Activated naive CD8-positive, alpha-beta T cell treated with anti-CD3 and anti-CD28 coated beads for 36 hours (primary cell): ENCODE results near the gene UCP1. TPM values are rescaled to one million over a fixed set of nuclear protein-coding genes. Genes with fewer than 3 reads are reported as not detected.
A peak's percentile ranks its signal among the peaks of the same experiment; 100 is the strongest.
"Not testable (repeated sequence)": the region's sequence is repeated elsewhere in the genome, so short reads cannot be mapped to it uniquely, and the experiment has no call there.

ENCODE experiments used
- DNase-seq: peaks from one replicate; pipeline ENCODE4 v3.0.0; 2021
- H3K27ac Mint-ChIP-seq: one replicate; pipeline ENCODE4 v1.8.0; 2022; ENCODE audit warnings: mild to moderate bottlenecking, moderate library complexity, mixed read lengths
- H3K27me3 Mint-ChIP-seq: one replicate; pipeline ENCODE4 v1.8.0; 2022; ENCODE audit warnings: mild to moderate bottlenecking, mixed read lengths
- H3K36me3 Mint-ChIP-seq: one replicate; pipeline ENCODE4 v1.8.0; 2021; ENCODE audit warnings: mild to moderate bottlenecking, mixed read lengths
- H3K4me1 Mint-ChIP-seq: one replicate; pipeline ENCODE4 v1.8.0; 2021; ENCODE audit warnings: mixed read lengths
- H3K4me3 Mint-ChIP-seq: one replicate; pipeline ENCODE4 v1.8.0; 2022; ENCODE audit warnings: mild to moderate bottlenecking, moderate library complexity, mixed read lengths
- H3K9me3 Mint-ChIP-seq: one replicate; pipeline ENCODE4 v1.8.0; 2022; ENCODE audit warnings: mixed read lengths
- total RNA-seq, 2 experiments: library from RNA; stranded (reverse); gene quantifications; one replicate each; pipeline ENCODE4 v1.2.3, GENCODE V29; 2021

The UCP1 gene
- total RNA-seq, 2 experiments from 2014 or later = not detected

- no peaks in the 10 kb centered on the region for H3K9me3 Mint-ChIP-seq
- H3K36me3 Mint-ChIP-seq = no peaks in the 10 kb centered on the region
- no peaks in the 10 kb centered on the region for H3K4me1 Mint-ChIP-seq
- DNase-seq = no peak
- H3K27ac Mint-ChIP-seq = no peak overlapping the region
- H3K27me3 Mint-ChIP-seq = peaks cover 54% of the 10 kb centered on the region
- no peak overlapping the region for H3K4me3 Mint-ChIP-seq
Measured at GRCh38 chr4:140579278-140579677, 10.5 kb upstream of the UCP1 start.

- Mint-ChIP-seq H3K36me3 (peaks cover 10% of the 10 kb centered on the region), H3K27ac (no peak overlapping the region), H3K27me3 (peaks cover 75% of the 10 kb centered on the region), H3K4me3 (no peak overlapping the region), H3K9me3 (peaks cover 15% of the 10 kb centered on the region), H3K4me1 (no peaks in the 10 kb centered on the region)
- DNase-seq = no peak
Measured at GRCh38 chr4:140575489-140575888, 6.7 kb upstream of the UCP1 start.

- Mint-ChIP-seq H3K27ac (no peak overlapping the region), H3K4me3 (no peak overlapping the region), H3K4me1 (peaks cover 15% of the 10 kb centered on the region), H3K36me3 (peaks cover 11% of the 10 kb centered on the region), H3K9me3 (peaks cover 16% of the 10 kb centered on the region), H3K27me3 (peaks cover 76% of the 10 kb centered on the region)
- DNase-seq = no peak
Measured at GRCh38 chr4:140571620-140572019, 2.9 kb upstream of the UCP1 start.

- no peak for DNase-seq
- Mint-ChIP-seq H3K36me3 (peaks cover 11% of the 10 kb centered on the region), H3K4me3 (peak overlapping the region; percentile 71), H3K4me1 (peaks cover 15% of the 10 kb centered on the region), H3K9me3 (peaks cover 16% of the 10 kb centered on the region), H3K27ac (no peak overlapping the region), H3K27me3 (peaks cover 68% of the 10 kb centered on the region)
Measured at GRCh38 chr4:140569307-140569638, 512 bp upstream of the UCP1 start.

GRCh38 chr4:140559696-140560095, 9.1 kb downstream of the UCP1 start:
- Mint-ChIP-seq H3K9me3 (no peaks in the 10 kb centered on the region), H3K27ac (no peak overlapping the region), H3K4me3 (no peak overlapping the region), H3K27me3 (peaks cover 33% of the 10 kb centered on the region), H3K36me3 (peaks cover 2% of the 10 kb centered on the region), H3K4me1 (peaks cover 20% of the 10 kb centered on the region)
- DNase-seq = no peak

- no peak overlapping the region for H3K4me3 Mint-ChIP-seq
- H3K9me3 Mint-ChIP-seq = no peaks in the 10 kb centered on the region
- H3K36me3 Mint-ChIP-seq = peaks cover 4% of the 10 kb centered on the region
- peaks cover 20% of the 10 kb centered on the region for H3K4me1 Mint-ChIP-seq
- DNase-seq = no peak
- H3K27ac Mint-ChIP-seq = no peak overlapping the region
- peaks cover 33% of the 10 kb centered on the region for H3K27me3 Mint-ChIP-seq
Measured at GRCh38 chr4:140557831-140558435, 10.8 kb downstream of the UCP1 start.

GRCh38 chr4:140556372-140557085, 12.2 kb downstream of the UCP1 start:
- H3K4me3 Mint-ChIP-seq = no peak overlapping the region
- H3K36me3 Mint-ChIP-seq = peaks cover 11% of the 10 kb centered on the region
- no peak overlapping the region for H3K27ac Mint-ChIP-seq
- H3K9me3 Mint-ChIP-seq = no peaks in the 10 kb centered on the region
- peaks cover 26% of the 10 kb centered on the region for H3K27me3 Mint-ChIP-seq
- peak; percentile 48 for DNase-seq
- H3K4me1 Mint-ChIP-seq = peaks cover 20% of the 10 kb centered on the region

- DNase-seq = no peak
- Mint-ChIP-seq H3K36me3 (peaks cover 7% of the 10 kb centered on the region), H3K4me3 (no peak overlapping the region), H3K9me3 (no peaks in the 10 kb centered on the region), H3K4me1 (no peaks in the 10 kb centered on the region), H3K27me3 (no peaks in the 10 kb centered on the region), H3K27ac (no peak overlapping the region)
Measured at GRCh38 chr4:140533951-140534480, 34.7 kb downstream of the UCP1 start.

- no peak for DNase-seq
- no peaks in the 10 kb centered on the region for H3K27me3 Mint-ChIP-seq
- peaks cover 18% of the 10 kb centered on the region for H3K36me3 Mint-ChIP-seq
- H3K27ac Mint-ChIP-seq = no peak overlapping the region
- H3K4me3 Mint-ChIP-seq = no peak overlapping the region
- no peaks in the 10 kb centered on the region for H3K9me3 Mint-ChIP-seq
- H3K4me1 Mint-ChIP-seq = peaks cover 9% of the 10 kb centered on the region
Measured at GRCh38 chr4:140529434-140529833, 39.3 kb downstream of the UCP1 start.

GRCh38 chr4:140523857-140524742, 44.7 kb downstream of the UCP1 start, which contains the start of gene ELMOD2:
Gene ELMOD2, plus strand, starts transcription at chr4:140524168. Its CDS starts 1,261 bp downstream, at chr4:140525429.
- peaks cover 14% of the 10 kb centered on the region for H3K36me3 Mint-ChIP-seq
- H3K4me3 Mint-ChIP-seq = peak within 1 kb of the TSS; percentile 89
- peak; percentile 99 for DNase-seq
- no peaks in the 10 kb centered on the region for H3K27me3 Mint-ChIP-seq
- no peaks in the 10 kb centered on the region for H3K9me3 Mint-ChIP-seq
- H3K27ac Mint-ChIP-seq = peak within 1 kb of the TSS; percentile 74
- peaks cover 16% of the 10 kb centered on the region for H3K4me1 Mint-ChIP-seq

GRCh38 chr4:140523370-140523856, 45.3 kb downstream of the UCP1 start:
- Mint-ChIP-seq H3K36me3 (peaks cover 14% of the 10 kb centered on the region), H3K27ac (peak overlapping the region; percentile 74), H3K4me3 (peak overlapping the region; percentile 89), H3K27me3 (no peaks in the 10 kb centered on the region), H3K4me1 (peaks cover 16% of the 10 kb centered on the region), H3K9me3 (no peaks in the 10 kb centered on the region)
- DNase-seq = no peak

GRCh38 chr4:140515423-140515822, 53.3 kb downstream of the UCP1 start:
- Mint-ChIP-seq H3K4me1 (no peaks in the 10 kb centered on the region), H3K27me3 (peaks cover 11% of the 10 kb centered on the region), H3K36me3 (no peaks in the 10 kb centered on the region), H3K27ac (no peak overlapping the region), H3K4me3 (no peak overlapping the region), H3K9me3 (no peaks in the 10 kb centered on the region)
- DNase-seq = no peak

- H3K4me1 Mint-ChIP-seq, H3K9me3 Mint-ChIP-seq, DNase-seq, H3K36me3 Mint-ChIP-seq, H3K27ac Mint-ChIP-seq, H3K4me3 Mint-ChIP-seq: not testable (repeated sequence)
- H3K27me3 Mint-ChIP-seq = peaks cover 22% of the 10 kb centered on the region
Measured at GRCh38 chr4:140513765-140514164, 55.0 kb downstream of the UCP1 start.
